Pancreas (tissue), 10 donors: ENCODE data around the gene VDAC1. TPM values are rescaled to one million over a fixed set of nuclear protein-coding genes. Genes with fewer than 3 reads are reported as not detected.

Experiments
- ATAC-seq, 4 donors: fragments of 200-7000 bp; cut with Tn5 transposase; one replicate each; pipeline versions ENCODE4 v1.8.0 to v1.9.1; 2020; ENCODE audit warnings: mild to moderate bottlenecking in 4 of 4, moderate library complexity in 4 of 4
- DNase-seq, 6 donors: peaks; one replicate each; pipeline ENCODE4 v3.0.0-alpha.2; 2020
- FAIRE-seq: peaks from 2 replicates; lab custom pipeline; 2012; peaks lifted over from hg19 to GRCh38; lab: Jason Lieb, UNC
- H3K27ac ChIP-seq, 4 donors: fragments of 200-600 bp; sonication (generic); 1 replicate in 3 of 4; 2 replicates in 1 of 4; pipeline versions ENCODE4 v1.5.0 to v1.8.0; 2020
- H3K27me3 ChIP-seq, 4 donors: fragments of 200-600 bp; one replicate each; pipeline ENCODE4 v1.8.0; 2021
- H3K36me3 ChIP-seq, 3 donors: fragments of 200-600 bp; sonication (generic) in 1 of 3; one replicate each; pipeline versions ENCODE4 v1.5.0 to v1.8.0; 2020 to 2021
- H3K4me1 ChIP-seq, 3 donors: fragments of 200-600 bp; one replicate each; pipeline ENCODE4 v1.8.0; 2021
- H3K4me3 ChIP-seq, 4 donors: fragments of 200-600 bp; sonication (generic) in 2 of 4; one replicate each; pipeline versions ENCODE4 v1.5.0 to v1.8.0; 2020 to 2021
- H3K9me3 ChIP-seq, 4 donors: fragments of 200-600 bp; one replicate each; pipeline ENCODE4 v1.8.0; 2021
- CTCF ChIP-seq, 4 donors: fragments of 200-600 bp; sonication (generic) in 3 of 4; IDR thresholded peaks; one replicate each; pipeline versions ENCODE4 v1.5.0 to v1.8.0; 2021; ENCODE audit warnings: antibody characterized with exemption in 4 of 4
- WGBS, 2 donors: extraction: QIAGEN DNeasy Blood & Tissue Kit; methylation state at CpG; one replicate each; pipeline ENCODE4 v1.1.7; 2013; 5-methylcytosine and 5-hydroxymethylcytosine counted together
- intact Hi-C, 3 donors: fragments of 100-400 bp; cut with DNase I; formaldehyde crosslinking; loops; one replicate each; pipeline versions ENCODE4 v1.11.1 to v1.14.2; 2022
- polyA plus RNA-seq, 2 donors: library from polyadenylated mRNA; stranded (reverse); fragments of 200-250 nt; gene quantifications; one replicate each; pipeline ENCODE4 v1.2.3, GENCODE V29; 2013
- total RNA-seq, 6 donors: library from RNA; stranded (reverse); fragmentation: NEBNext Ultra II Directional in 4 of 6; extraction: Animal tissue kit (Norgen Biotek cat#: 25700) in 4 of 6; gene quantifications; one replicate each; pipeline versions ENCODE4 v1.2.1 to v1.2.4, GENCODE V29; 2021 to 2023
- donor health status: healthy with polysubstance abuse.
- donor health status: DM: no; HTN: no; CAD: no; lungs with moderate emphysema.
- donor health status: DM: no; HTN: no; CAD: no.
- donor health status: control.
- donor health status: control.
- donor health status: Bipolar disorder and iron deficiency.
- donor health status: DM: yes; HTN: yes; CAD: no.
- donor health status: DM: no; HTN: no; CAD: no.
- donor health status: DM: no; HTN: no; CAD: no.
- donor health status: DM: yes; HTN: yes; CAD: no.

The VDAC1 gene
- total and polyA plus RNA-seq, 8 donors = 41.8 to 87.8 (median 63.4) TPM

GRCh38 chr5:133948721-133949120 lies 56.1 kb downstream of the VDAC1 start:
- peaks cover 0 to 4% (median 0%) of the 10 kb centered on the region in 3 donors for H3K4me1 ChIP-seq
- DNase-seq = no peak
- intact Hi-C loops = loop anchor here in 1 of 3 donors (10.0 kb wide), 1 partner anchor 524 kb away; no protein-coding TSS in a partner anchor
- H3K36me3 ChIP-seq = no peaks in the 10 kb centered on the region
- no peaks in the 10 kb centered on the region for H3K9me3 ChIP-seq
- H3K27me3 ChIP-seq = no peaks in the 10 kb centered on the region
- no peak overlapping the region for H3K27ac ChIP-seq
- no peak for FAIRE-seq
- no peak for TF ChIP-seq CTCF (IDR thresholded peaks at IDR 0.05)
- ATAC-seq = no peak
- H3K4me3 ChIP-seq = no peak overlapping the region

- DNase-seq (peak in 3 of 6 donors; percentile 39 to 48 (median 48)), FAIRE-seq (no peak), ATAC-seq (peak; percentile 49 to 80 (median 61))
- H3K36me3 ChIP-seq = no peaks in the 10 kb centered on the region
- H3K27me3 ChIP-seq = no peaks in the 10 kb centered on the region
- no peak overlapping the region for H3K27ac ChIP-seq
- no peak overlapping the region for H3K4me3 ChIP-seq
- TF ChIP-seq CTCF (IDR thresholded peaks at IDR 0.05) = no peak
- no peaks in the 10 kb centered on the region for H3K9me3 ChIP-seq
- 43 to 47% methylated on average over 5 of the region's 5 CpGs for WGBS, 2 donors
- intact Hi-C loops = loop anchor here in 1 of 3 donors (10.0 kb wide), 1 partner anchor 523 kb away; no protein-coding TSS in a partner anchor
- H3K4me1 ChIP-seq = peaks cover 0 to 4% (median 0%) of the 10 kb centered on the region in 3 donors
Measured at GRCh38 chr5:133947431-133947841, 57.3 kb downstream of the VDAC1 start.

GRCh38 chr5:133945568-133945967 lies 59.2 kb downstream of the VDAC1 start:
- Histone ChIP-seq H3K36me3 (no peaks in the 10 kb centered on the region), H3K27me3 (no peaks in the 10 kb centered on the region), H3K27ac (no peak overlapping the region), H3K4me1 (peaks cover 0 to 4% (median 0%) of the 10 kb centered on the region in 3 donors), H3K4me3 (no peak overlapping the region), H3K9me3 (no peaks in the 10 kb centered on the region)
- intact Hi-C loops = loop anchor here in 1 of 3 donors (10.0 kb wide), 1 partner anchor 521 kb away; no protein-coding TSS in a partner anchor
- WGBS, 2 donors = 76 to 80% methylated on average over 3 of the region's 3 CpGs
- no peak for TF ChIP-seq CTCF (IDR thresholded peaks at IDR 0.05)
- DNase-seq (peak in 1 of 6 donors; percentile 2), FAIRE-seq (no peak), ATAC-seq (no peak)

GRCh38 chr5:133944263-133945185 lies 60.3 kb downstream of the VDAC1 start:
- intact Hi-C loops = loop anchor here in 1 of 3 donors (10.0 kb wide), 1 partner anchor 520 kb away; no protein-coding TSS in a partner anchor
- peak overlapping the region in 1 of 4 donors; percentile 33 for H3K27ac ChIP-seq
- no peak overlapping the region for H3K4me3 ChIP-seq
- DNase-seq (peak in 5 of 6 donors; percentile 51 to 75 (median 71)), ATAC-seq (peak; percentile 67 to 92 (median 84)), FAIRE-seq (no peak)
- TF ChIP-seq CTCF (IDR thresholded peaks at IDR 0.05) = peak; percentile 51 to 73 (median 59)
- no peaks in the 10 kb centered on the region for H3K27me3 ChIP-seq
- 25 to 28% methylated on average over 19 of the region's 19 CpGs for WGBS, 2 donors
- peaks cover 0 to 4% (median 0%) of the 10 kb centered on the region in 3 donors for H3K4me1 ChIP-seq
- no peaks in the 10 kb centered on the region for H3K36me3 ChIP-seq
- H3K9me3 ChIP-seq = no peaks in the 10 kb centered on the region
